Fibroblast of the aortic adventitia (primary cell): ENCODE measurements around the gene UBE2M. TPM values are rescaled to one million over a fixed set of nuclear protein-coding genes. Genes with fewer than 3 reads are reported as not detected.

ENCODE experiments used
- DNase-seq: peaks from one replicate; pipeline ENCODE4 v3.0.0-alpha.2; 2010; ENCODE audit warnings: low read depth
- H3K4me3 ChIP-seq: 2 replicates; pipeline ENCODE4 v1.5.1; 2011; ENCODE audit warnings: low read depth, mild to moderate bottlenecking, control low read depth, low read length, moderate library complexity
- CTCF ChIP-seq: IDR thresholded peaks from 2 replicates; pipeline ENCODE4 v1.5.1; 2011; ENCODE audit warnings: mild to moderate bottlenecking, low read length, control low read depth, inconsistent platforms; ENCODE audit not compliant: insufficient read depth
- total RNA-seq: library from RNA; depleted of rRNA; stranded (reverse); fragments of >200 nt; gene quantifications from 2 replicates; pipeline ENCODE4 v1.2.3, GENCODE V29; 2012; ENCODE audit warnings: low replicate concordance

The UBE2M gene
- total RNA-seq, 1 donor = 55.1 TPM

- peak overlapping the region; percentile 92 for H3K4me3 ChIP-seq
- no peak for TF ChIP-seq CTCF
- no peak for DNase-seq
Observed at GRCh38 chr19:58557221-58558065, 968 bp downstream of the UBE2M start.

GRCh38 chr19:58556622-58557220 lies 1.7 kb downstream of the UBE2M start:
- no peak for TF ChIP-seq CTCF
- peak overlapping the region; percentile 92 for H3K4me3 ChIP-seq
- DNase-seq = no peak

GRCh38 chr19:58555920-58556621 lies 2.3 kb downstream of the UBE2M start:
- peak overlapping the region; percentile 92 for H3K4me3 ChIP-seq
- no peak for TF ChIP-seq CTCF

GRCh38 chr19:58555369-58555885 lies 3.0 kb downstream of the UBE2M start:
- TF ChIP-seq CTCF = no peak
- DNase-seq = no peak
- peak overlapping the region; percentile 61 for H3K4me3 ChIP-seq

More at GRCh38 chr19:58555920-58556621, 2.3 kb downstream of the UBE2M start:
- no peak for DNase-seq

- peak; percentile 96 for DNase-seq
- H3K4me3 ChIP-seq = peak within 1 kb of the TSS; percentile 78
- no peak for TF ChIP-seq CTCF
Observed at GRCh38 chr19:58554494-58555368, 3.7 kb downstream of the UBE2M start, which contains the start of gene CHMP2A. Gene CHMP2A, minus strand, starts transcription at chr19:58555105. Its CDS starts 893 bp downstream, at chr19:58554212.
